Stimulated activated CD4-positive, alpha-beta T cell treated with anti-CD3 and anti-CD28 coated beads, Interleukin-1b, Interleukin-23, amount 100 ng/mL, for 1 hour (primary cell): Measurements from ENCODE around the gene VASH1.

Source experiments
- DNase-seq, 2 donors: peaks; one replicate each; pipeline ENCODE4 v3.0.0-alpha.2; 2020; ENCODE audit warnings: low read depth in 2 of 2

VASH1 gene

GRCh38 chr14:76772300-76773187 is 11.3 kb downstream of the VASH1 start:
- DNase-seq = no peak

GRCh38 chr14:76773188-76773885 is 12.1 kb downstream of the VASH1 start:
- DNase-seq = no peak

DNA sequence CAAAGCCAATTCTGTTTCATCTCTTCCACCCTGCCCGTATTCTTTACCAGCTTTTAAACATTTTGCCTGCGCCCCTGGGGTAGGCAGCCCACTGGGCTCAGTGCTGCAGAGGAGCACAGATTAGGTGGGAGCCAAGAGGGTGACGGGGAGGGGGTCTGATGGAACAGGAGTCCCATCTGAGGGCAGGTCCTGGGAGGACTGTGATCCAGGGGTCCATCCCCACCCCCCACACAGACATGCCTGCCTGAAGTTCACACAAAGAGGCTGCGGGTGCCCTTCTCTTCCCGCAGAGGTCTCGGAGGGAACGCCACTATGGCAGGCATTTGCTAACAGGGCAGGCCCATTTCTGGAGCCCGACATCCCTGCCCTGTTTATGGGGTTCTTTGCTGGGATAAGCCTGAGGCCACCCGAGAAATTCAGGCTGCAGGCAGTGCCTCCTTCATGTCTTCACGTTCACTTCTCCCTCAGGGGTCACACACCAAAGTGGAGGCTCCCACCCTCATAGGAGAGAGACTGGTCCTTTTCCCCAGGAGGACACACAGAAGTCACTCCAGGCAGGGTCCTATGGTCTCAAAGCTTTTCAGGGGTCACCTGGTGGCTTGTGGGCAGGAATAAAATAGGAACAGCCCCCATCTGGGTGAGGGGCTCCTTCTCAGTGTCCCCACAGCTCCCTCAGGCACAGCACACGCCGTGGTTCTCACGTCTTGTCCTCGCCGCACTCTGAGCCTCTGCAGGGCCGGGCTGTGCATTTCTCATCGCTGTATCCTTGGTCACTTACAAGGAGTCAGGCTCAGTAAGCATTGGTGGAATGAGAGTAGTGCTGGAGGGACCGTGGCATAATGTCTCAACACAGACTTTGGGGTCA is 12.9 kb downstream of the VASH1 start:
- DNase-seq = no peak

- no peak for DNase-seq
These were observed 13.8 kb downstream of the VASH1 start for GRCh38 chr14:76774821-76775694.

GRCh38 chr14:76775695-76776427 is 14.6 kb downstream of the VASH1 start:
- no peak for DNase-seq

- no peak for DNase-seq
These were observed 15.4 kb downstream of the VASH1 start for GRCh38 chr14:76776428-76777251.

DNA sequence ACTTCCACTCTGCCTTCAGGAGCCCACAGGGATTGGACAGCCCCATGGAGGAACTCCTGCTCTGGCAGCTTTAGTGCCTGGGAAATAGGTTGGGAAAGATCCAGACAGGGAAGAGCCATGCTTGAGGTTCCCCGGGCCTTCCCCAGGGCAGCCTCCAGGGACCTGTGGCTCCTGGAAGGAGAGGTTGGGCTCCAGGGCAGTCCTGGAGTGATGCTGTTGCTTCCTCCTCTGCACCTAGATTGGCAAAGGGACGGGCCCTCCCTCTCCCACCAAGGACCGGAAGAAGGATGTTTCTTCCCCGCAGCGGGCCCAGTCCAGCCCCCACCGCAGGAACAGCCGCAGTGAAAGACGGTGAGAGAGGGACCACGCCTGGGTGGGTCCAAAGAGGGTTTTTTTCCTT is 16.5 kb downstream of the VASH1 start:
- DNase-seq = no peak

DNA sequence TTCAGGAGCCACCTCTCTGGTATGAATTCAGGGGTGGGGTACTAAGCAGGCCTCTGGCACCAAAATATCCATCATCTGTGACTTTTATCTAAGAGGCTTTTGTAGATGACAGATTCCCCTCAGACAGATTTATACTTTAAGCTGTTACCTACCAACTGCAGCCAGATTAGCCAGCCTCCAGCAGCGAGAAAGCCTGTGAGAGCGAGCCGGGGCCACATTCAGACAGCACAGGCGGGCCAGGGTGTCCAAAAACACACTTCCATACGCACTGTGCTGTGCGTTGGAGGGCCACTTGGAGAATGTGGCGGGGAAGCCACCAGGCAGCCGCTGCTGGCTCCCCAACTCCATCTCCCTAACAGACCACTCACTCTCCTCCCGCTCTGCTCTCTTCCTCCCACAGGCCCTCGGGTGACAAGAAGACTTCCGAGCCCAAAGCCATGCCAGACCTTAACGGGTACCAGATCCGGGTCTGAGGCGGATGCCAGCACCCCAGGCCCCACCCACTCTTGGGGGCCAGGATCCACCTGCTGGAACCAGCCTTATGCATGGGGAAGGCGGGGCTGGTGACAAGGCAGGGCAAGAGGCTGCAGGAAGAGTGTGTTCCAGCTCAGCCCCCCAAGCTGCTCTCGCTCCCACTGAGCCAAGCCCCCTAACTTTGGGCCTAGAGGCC is 17.4 kb downstream of the VASH1 start:
- DNase-seq = no peak

DNA sequence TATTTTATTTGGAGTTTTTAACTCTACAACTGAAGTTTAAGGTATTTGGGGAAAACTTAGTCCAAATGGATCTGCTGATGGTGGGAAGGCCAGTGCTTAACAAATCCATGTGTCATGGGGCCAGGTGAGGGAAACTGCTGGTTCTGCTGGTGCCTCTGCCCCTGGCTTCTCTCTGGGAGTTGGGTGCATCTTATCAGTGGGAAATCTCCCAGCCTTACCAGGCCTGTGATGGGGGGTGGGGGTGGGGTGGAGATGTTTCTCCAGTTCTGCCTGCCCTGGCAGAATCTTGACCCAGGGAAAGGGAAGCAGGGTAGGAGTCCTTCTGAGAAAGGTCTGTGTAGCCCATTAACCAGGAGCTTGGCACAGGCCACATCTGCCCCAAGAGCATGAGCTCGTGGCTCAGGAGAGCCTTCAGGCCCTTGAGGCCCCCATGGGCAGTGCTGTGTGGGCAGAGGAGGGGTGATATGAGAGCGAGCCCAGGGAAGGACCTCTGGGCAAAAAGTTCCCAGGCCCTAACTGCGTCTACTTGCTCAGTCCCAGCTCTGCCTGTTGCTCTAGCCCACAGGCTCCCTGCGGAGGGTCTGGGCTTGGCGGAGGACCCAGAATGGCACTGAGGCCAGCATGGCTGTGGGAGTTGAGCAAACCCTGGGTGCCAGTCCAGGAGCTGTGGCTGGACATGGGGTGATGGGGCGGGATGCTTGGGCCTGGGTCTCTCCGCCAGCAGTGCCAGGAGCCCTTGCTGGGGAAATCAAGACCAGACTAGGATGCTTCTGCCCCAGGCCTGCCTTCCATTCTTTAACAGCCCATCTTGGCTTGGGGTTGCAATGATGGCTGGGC is 18.2 kb downstream of the VASH1 start:
- no peak for DNase-seq

- no peak for DNase-seq
These were observed 18.7 kb downstream of the VASH1 start for GRCh38 chr14:76780058-76780345.

DNA sequence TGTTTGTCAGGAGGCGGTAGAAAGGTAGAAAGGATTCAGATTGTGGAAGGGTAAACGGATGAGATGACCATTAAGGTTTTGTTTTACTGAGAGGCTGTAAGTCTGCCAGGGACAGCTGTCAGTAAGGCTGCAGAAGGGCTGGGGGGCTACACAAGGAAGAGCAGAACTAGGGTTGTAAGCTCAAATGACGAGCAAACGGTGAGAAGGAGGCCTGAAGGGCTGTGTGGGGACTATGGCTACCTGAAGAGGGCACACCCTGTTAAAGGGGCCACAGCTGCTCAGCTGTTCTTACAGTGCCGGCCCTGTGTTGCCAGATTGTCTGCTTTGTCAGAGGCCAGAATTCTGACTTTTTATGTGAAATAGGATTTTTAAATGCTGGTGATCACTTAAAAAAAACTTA is 19.1 kb downstream of the VASH1 start:
- DNase-seq = no peak

- no peak for DNase-seq
These were observed 19.8 kb downstream of the VASH1 start for GRCh38 chr14:76780875-76781647.

GRCh38 chr14:76781648-76782051 is 20.4 kb downstream of the VASH1 start:
- DNase-seq = no peak

- DNase-seq = no peak
These were observed 21.0 kb downstream of the VASH1 start for GRCh38 chr14:76782115-76782884.

- DNase-seq = no peak
These were observed 21.8 kb downstream of the VASH1 start for GRCh38 chr14:76782885-76783566.

DNA sequence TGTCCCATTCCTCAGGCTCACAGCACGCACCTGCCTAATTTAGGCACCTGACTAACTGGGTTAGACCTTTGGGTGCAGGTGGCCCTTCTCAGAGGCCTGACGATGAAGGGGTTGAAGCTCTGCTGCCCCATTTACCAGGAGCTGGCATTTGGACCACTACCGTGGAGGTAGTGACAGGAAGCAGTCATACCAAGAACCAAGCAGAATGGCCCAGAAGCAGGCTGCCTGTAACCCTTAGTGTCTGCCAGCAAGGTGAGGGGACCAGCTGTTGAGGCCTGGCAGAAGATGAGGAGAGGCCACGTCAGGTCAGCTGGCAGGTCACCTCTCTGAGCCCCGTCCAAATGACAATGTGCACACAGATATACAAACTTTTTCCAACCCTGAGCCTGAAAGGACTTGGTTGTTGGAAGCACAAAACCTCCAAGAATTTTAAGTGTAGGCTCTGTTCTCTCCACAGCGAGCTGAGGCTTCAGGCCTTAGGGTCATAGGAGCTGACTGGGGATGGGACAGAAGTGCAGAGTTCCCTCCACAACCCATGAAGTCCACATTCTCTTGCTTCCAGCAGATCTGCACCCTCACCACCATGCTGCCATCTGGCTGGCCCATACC is 23.1 kb downstream of the VASH1 start:
- no peak for DNase-seq
